ELF-1 (cell line): ENCODE results near the gene NXPE3.
"Not testable (repeated sequence)": the region's sequence is repeated elsewhere in the genome, so short reads cannot be mapped to it uniquely, and the experiment has no call there.

Experiments
- DNase-seq: peaks from one replicate; pipeline ENCODE4 v3.0.0-alpha.2; 2016; ENCODE audit warnings: low read depth, low spot score

Gene NXPE3

DNA sequence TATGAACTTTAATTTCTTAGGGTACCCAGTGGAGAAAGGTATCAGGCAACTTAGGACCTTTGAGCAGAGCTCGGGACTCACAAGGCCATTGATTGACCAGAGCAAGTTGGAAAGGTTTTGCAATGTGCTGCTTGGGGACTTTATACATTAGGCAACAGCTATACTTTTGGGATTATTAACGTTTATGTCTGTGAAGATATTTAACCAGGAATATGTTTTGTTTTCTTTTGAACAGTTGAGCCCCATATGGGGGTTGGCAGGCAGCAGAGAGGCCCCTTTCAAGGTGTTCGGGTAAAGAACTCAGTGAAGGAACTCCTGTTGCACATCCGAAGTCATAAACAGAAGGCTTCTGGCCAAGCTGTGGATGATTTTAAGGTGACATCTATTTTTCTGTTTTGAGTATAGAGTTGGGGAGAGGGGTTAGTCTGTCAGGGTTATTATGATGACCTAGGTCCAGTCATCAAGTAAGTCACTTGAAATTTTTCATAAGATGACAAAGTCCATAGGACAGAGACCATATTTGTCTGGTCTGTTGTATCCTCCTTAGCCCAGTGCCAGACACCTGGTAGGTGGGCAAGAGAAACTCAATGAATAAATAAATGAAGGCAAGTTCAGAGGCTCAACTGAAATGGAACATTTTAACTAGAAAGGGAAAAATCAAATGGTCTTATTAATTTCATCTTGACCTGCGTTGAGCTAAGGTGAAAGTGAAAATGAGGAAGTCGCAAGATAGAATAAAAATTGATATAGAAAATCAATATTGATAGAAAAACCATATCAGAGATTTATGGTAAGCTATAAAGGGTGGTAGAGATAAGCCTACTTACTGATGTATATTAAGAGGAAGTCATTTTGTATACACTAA lies 73.1 kb downstream of the NXPE3 start:
- no peak for DNase-seq

DNA sequence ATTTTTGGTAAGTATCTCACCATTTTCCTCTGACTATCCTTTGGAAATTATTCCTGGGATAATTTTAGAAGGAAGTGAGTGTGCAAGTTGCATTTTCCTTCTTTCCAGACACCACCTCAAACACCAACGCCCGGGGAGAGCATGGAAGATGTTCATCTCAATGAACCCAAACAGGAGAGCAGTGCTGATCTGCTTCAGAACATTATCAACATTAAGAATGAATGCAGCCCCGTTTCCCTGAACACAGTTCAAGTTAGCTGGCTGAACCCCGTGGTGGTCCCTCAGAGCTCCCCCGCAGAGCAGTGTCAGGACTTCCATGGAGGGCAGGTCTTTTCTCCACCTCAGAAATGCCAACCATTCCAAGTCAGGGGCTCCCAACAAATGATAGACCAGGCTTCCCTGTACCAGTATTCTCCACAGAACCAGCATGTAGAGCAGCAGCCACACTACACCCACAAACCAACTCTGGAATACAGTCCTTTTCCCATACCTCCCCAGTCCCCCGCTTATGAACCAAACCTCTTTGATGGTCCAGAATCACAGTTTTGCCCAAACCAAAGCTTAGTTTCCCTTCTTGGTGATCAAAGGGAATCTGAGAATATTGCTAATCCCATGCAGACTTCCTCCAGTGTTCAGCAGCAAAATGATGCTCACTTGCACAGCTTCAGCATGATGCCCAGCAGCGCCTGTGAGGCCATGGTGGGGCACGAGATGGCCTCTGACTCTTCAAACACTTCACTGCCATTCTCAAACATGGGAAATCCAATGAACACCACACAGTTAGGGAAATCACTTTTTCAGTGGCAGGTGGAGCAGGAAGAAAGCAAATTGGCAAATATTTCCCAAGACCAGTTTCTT lies 74.2 kb downstream of the NXPE3 start:
- no peak for DNase-seq

DNA sequence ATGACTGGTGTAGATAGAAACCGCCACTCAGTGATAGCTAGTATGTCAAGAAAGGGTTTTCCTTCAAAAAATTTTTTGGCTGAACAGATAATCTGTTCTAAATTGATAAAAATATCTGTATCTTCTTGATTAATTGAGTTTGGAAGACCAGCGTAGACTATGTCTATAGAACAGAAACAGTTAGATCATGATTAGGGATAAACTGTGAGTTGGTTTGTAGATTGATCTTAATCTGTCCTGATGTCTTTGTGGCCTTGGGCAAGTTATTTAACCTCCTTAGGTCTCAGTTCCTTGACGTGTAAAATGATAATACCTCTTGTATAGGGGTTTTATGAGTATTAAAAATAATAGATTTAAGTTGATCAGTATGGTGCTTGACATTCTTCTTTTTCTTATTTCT lies 75.0 kb downstream of the NXPE3 start:
- no peak for DNase-seq

DNA sequence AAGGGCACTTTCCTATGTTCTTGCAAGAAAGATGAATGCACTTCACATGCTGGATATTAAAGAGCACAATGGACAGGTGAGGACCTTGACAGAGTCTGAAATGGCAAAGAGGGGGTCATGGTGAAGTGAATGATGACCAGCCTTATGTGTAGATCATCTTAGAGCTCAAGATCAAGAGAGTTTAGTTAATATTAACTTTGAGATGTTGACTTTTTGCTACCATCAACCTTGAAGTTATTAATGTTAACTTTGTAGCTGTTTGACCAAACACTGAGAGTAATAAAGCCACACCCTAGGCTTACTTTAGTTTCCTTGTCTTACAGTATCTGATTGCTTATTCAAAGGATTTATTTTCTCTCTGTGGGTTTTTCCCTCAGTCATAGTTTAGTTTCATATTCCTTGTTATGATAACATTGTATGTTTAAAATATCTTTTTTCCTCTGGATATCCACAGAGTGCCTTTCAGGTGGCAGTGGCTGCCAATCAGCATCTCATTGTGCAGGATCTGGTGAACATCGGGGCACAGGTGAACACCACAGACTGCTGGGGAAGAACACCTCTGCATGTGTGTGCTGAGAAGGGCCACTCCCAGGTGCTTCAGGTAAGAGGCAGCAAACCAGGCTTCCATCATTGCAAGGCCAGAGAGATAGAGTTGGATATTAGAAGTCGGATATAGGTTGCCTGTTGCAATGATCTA lies 75.7 kb downstream of the NXPE3 start:
- no peak for DNase-seq

DNA sequence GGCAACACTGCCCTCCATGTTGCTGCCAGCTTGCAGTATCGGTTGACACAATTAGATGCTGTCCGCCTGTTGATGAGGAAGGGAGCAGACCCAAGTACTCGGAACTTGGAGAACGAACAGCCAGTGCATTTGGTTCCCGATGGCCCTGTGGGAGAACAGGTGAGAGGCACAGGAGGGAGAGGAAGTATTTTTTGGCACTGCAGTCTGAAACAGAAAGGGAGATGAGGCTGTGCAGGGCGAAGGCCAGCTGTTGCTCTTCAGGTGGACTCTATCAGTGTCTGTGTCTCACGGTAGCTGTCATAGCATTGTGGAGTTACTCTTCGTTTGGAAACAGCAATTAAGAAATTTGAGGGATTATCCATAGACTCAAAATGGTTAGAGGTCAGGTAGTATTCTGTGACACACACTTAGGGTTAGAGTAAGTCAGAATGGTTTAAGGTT lies 78.3 kb downstream of the NXPE3 start:
- no peak for DNase-seq

DNA sequence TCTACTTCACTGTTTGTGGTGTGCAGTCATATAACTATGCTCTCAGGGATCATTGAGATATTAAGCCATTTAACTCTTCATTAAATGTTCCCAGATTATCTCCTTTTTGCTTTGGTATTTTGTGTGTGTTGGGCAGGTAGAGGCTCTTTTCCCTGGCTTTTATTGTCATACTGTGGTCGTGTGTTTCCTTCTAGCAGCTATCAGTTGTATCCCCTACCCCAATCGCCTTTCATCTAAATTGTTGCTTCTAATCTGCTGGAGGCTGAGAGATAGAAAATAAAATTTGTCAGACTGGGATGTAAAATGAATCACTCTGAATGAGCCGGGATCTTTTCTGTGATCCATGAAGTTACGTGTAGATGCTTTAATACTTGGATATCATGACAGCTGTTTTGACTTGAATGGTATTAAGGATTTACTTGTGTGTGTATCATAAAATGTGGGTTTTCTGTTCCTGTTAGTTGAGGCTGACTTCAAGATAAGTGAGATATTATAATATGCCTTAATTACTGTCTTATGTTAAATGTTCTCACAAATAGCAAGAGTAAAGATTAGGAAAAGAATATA lies 79.5 kb downstream of the NXPE3 start:
- no peak for DNase-seq

DNA sequence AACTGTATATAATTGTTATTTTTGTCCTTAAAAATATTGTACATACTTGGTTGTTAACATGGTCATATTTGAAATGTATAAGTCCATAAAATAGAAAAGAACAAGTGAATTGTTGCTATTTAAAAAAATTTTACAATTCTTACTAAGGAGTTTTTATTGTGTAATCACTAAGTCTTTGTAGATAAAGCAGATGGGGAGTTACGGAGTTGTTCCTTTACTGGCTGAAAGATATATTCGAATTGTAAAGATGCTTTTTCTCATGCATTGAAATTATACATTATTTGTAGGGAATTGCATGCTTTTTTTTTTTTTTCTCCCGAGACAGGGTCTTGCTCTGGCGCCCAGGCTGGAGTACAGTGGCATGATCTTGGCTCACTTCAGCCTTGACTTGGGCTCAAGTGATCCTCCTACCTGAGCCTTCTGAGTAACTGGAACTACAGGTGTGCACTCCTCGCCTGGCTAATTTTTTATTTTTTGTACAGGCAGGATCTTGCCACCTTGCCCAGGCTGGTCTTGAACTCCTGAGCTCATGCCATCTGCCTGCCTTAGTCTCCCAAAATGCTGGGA lies 81.0 kb downstream of the NXPE3 start:
- DNase-seq, result no peak

DNA sequence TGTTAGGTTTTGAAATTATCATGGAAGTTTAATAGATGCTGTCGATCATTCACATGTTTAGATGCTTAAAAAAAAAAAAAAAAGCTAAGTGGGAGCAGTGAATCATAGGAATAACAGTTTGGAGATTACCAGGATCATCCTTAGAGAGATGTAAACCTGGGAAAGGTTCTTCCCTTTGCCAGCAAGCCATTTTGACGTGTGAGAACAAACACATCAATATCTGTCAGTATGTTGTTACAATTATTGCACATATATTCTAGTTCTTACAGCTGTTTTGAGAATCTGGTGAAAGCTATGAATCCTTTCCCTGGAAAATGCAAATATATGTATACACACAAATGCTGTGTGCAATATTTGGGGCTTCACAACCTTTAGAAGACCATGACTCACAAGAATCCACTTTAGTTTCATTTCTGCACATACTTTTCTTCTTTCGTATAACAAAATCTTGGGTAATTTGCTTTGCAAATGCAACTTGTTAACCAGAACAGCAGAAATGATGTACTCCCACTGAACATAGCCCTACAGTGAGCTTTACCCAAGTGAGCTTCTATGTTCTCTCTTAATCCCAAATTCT lies 82.3 kb downstream of the NXPE3 start:
- no peak for DNase-seq

DNA sequence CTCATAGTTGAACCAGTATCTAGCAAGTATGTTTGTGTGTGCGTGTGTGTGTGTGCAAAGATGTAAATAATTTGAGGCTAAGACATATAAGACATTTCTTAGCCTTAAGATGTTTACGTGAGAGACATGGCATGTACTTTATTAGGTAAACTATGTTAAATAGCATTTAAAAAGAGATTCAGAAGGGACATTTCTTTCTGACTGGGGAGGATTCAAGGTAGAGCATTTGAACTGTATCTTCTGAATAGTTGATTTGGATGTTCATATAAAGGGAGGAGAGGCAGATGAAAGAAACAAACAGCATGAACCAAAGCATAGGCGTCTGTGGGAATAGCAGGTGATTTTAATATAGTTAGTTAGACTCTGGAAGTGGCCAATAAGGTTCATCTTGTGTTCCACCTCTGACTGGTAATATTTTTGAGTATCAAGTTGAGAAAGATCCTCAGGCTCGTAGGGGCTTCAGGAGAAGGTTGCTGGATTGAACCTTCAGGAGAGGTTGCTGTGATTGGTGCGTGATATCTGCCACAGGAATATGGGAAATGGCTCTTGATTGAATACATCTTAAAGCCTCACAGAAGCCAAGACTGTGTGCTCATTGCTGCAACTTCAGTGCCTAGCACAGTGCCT lies 82.9 kb downstream of the NXPE3 start:
- DNase-seq, result no peak

DNA sequence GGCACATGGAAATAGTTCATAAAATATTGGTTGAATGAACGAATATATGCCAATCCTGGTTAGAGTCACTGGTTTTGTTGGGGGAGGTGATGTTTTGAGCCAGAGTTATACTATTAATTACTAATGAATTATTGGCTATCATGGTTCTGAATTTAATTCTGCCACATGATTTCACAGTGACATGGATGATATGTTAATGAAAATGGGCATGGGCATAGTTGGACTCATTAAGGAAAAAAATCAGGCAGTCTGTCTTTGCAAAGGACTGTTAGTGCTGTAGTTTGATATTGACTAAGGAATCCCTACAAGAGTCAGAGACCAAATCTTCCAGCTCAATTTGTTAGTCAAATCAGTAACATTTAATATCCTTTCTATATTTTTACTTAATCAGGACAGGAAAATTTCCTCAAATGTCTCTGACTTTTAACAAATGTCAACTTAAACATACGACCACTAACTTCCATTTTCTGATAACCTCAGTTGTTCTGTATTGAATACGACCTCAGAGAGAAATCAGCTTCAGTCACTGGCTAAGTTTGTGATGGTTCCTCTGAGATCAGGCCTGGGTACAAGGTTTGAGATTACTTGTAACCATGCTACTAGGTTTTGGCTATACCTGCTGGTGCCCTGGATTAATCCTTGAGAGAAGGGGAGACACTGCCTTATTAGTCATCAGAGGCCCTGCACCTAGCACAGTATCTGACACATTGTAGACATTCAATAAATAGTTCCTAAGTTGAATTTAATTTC lies 83.6 kb downstream of the NXPE3 start:
- no peak for DNase-seq

DNA sequence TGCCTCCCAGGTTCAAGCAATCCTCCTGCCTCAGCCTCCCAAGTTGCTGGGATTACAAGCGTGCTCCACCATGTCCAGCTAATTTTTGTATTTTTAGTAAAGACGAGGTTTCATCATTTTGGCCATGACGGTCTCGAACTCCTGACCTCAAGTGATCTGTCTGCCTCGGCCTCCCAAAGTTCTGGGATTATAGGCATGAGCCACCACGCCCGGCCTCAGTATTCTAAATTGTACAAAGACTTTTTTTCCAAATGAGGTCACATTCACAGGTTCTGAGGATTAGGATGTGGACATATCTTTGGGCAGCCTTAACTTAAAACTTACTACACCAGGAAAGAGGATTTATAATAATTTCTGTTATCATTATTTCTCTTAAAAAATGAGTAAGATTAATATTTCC lies 85.9 kb downstream of the NXPE3 start:
- DNase-seq, result not testable (repeated sequence)

DNA sequence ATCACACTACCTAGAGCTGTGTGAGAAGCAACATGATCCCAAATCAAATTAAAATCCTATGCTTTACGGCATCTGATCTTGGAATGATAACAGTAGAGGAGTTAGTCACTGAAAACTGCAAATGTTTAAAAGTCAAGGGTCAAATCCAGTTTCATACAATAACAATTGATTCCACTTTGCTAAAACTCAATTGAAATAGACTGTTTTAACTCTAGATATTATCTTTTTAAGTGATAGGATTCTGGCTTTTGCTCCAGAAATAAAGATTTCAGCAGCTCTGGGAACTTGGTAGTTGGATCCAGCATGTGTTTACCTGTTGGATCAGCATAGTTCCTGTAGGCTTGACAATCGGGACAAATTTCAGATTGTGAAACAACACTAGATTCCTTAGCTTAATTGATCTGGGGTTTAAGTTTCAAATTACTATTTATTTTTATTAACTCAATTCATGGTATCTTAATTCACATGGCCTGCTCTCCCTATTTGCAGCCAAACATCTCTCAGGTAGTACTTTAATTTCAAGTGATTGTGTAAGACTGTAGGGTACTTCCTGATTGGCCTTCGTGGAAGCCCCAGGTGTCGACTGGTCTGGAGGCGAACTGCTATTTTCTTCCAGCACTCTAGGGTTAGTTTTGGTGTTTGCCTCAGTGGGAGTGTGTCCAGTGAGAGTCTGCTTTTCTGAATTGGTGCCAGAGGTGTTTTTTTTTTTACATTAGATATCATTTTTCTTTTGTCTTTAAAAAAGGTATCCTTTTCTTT lies 86.9 kb downstream of the NXPE3 start:
- DNase-seq, result peak; percentile 26

DNA sequence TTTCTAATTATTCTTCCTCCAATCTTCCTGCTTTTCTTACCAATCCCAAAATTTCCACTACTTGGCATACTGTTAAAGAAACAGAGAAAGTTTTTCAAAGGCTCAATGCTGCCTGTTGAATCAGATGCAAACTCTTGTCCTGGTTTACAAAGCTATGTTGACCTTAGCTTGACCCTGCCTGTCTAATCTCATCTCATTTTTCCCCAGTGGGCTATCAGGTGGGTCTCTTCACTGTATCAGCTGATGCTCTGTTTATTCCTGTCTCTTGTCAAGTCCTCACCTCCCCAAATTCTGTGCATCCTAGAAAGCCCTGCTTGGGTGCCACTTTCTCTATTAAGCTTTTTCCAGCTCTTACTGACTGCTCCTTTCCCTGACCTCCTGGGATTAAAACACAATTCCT lies 88.5 kb downstream of the NXPE3 start:
- no peak for DNase-seq

DNA sequence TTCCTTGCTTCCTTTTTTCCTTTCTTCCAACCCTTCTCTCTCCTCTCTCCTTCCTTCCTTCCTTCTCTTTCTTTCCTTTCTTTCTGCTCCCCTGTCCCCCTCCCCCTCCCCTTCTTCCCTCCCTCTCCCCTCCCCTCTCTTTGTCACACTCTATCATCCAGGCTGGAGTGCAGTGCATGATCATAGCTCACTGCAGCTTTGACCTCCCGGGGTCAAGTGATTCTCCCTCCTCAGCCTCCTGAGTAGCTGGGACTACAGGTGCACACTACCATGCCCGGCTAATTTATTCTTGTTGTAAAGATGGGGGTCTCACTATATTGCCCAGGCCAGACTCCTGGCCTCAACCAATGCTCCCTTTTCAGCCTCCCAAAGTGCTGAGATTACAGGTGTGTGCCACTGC lies 89.0 kb downstream of the NXPE3 start:
- DNase-seq, result no peak

DNA sequence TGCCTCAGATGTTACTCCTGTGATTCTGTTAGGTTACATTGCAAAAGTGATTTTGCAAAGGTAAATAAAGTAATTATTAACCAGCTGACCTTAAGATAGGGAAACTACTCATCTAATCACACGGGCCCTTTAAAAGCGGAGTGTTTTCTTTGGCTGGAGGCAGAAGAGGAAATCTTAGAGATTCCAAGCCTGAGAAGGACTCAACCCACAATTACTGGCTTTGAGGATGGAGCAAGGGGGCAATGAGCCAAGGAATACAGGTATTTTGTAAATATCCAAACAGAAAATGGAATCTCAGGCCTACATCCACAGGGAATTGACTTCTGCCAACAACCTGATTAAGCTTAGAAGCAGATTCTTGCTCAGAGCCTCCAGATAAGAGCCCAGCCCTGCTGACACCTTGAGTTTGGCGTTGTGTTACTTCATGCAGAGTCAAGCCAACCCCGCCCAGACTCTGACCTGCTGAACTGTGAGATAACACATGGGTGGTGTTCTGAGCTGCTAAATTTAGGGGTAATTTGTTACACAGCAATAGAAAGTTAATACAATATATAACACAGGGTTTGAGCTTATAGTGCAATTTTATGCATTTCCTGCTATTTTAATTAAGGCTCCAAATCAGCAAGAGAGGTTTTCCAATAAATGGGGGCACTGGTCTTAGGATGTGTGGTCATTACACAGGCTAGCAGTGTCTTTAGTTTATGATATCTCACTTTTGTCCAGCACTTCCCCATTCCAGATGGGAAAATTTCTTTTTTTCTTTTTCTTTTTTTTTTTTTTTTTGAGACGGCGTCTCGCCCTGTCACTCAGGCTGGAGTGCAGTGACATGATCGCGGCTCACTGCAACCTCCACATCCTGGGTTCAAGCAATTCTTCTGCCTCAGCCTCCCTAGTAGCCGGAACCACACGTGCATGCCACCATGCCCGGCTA lies 89.8 kb downstream of the NXPE3 start:
- no peak for DNase-seq

DNA sequence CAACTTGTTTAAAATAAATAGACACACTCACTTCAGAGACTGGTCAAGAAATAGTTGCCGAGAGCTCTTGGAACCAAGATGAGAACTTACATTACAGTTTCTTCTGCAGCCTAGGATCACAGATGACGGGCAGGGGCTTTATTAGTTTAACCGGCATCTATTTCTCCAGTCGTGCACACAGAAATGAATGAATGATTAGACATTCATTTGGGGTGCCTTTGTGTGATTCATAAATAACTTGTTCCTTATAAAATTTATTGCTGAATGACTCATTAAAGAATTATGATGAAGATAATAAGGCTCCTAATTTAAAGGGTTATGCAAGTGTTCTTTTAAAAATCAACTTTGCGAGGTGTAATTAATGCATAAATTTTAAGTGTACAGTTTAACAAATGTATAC lies 91.1 kb downstream of the NXPE3 start:
- no peak for DNase-seq

DNA sequence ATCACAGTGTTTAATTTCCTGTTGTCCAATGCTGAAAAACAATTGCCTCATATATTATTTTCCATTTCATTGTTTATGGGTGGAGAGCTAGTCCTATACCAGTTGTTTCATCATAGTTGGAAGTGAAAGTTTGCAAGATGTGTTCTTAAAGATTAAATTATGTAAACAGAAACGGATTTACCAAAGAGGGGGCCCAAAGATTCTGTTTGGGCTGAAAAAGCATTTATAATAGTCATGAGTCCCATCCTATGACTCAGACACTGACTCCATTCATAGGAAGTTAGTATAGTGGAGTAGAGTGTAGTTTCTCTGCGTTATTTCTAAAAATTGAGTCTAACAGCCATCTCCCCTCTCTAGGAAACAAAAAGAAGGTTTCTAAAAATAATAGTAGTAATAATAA lies 94.6 kb downstream of the NXPE3 start:
- DNase-seq, result no peak

DNA sequence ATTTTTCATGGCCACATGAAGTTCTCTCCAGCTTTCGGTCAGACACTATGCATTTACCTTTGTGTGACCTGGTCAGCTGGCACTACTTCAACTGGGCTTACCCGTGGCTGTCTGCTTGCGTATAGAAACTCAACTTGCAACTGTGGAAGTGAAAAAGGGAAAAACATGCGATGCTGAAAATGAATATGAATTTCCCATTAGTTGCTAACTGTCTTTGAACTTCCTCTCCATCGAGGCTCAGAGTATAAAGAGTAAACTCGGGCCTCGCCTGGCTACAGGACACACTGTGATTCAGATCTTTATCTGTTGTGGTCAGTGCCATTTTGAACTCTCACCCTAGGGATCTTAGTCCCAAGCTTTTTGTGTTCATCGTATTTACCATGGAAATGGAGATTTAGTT lies 97.1 kb downstream of the NXPE3 start:
- DNase-seq, result no peak
